ENCODE results near the gene PRDM1. TPM values are rescaled to one million over a fixed set of nuclear protein-coding genes. Genes with fewer than 3 reads are reported as not detected.

The PRDM1 gene
- total RNA-seq, 1 donor from 2014 or later, result 19.6 TPM

- H3K27ac Mint-ChIP-seq (ENCODE audit: unreplicated experiment), result no peak overlapping the region
These were observed 34.9 kb upstream of the PRDM1 start for GRCh38 chr6:106051226-106051625.

GRCh38 chr6:106053484-106054205 lies 32.5 kb upstream of the PRDM1 start:
- TF ChIP-seq CTCF (IDR thresholded peaks at IDR 0.05; ENCODE audit: unreplicated experiment), result no peak
- Mint-ChIP-seq H3K27me3 (ENCODE audit: unreplicated experiment) (peaks cover 2% of the 10 kb centered on the region), H3K9me3 (ENCODE audit: unreplicated experiment) (no peaks in the 10 kb centered on the region), H3K4me3 (ENCODE audit: unreplicated experiment) (no peak overlapping the region), H3K27ac (ENCODE audit: unreplicated experiment) (no peak overlapping the region), H3K4me1 (ENCODE audit: unreplicated experiment) (peaks cover 14% of the 10 kb centered on the region), H3K36me3 (ENCODE audit: low read depth, unreplicated experiment) (no peaks in the 10 kb centered on the region)
- no peak for DNase-seq (ENCODE audit: low spot score)

More at GRCh38 chr6:106051226-106051625, 34.9 kb upstream of the PRDM1 start:
- peaks cover 8% of the 10 kb centered on the region for H3K4me1 Mint-ChIP-seq (ENCODE audit: unreplicated experiment)
- no peak for DNase-seq (ENCODE audit: low spot score)
- H3K4me3 Mint-ChIP-seq (ENCODE audit: unreplicated experiment), result no peak overlapping the region
- H3K36me3 Mint-ChIP-seq (ENCODE audit: low read depth, unreplicated experiment), result no peaks in the 10 kb centered on the region
- H3K27me3 Mint-ChIP-seq (ENCODE audit: unreplicated experiment), result peaks cover 2% of the 10 kb centered on the region
- TF ChIP-seq CTCF (IDR thresholded peaks at IDR 0.05; ENCODE audit: unreplicated experiment), result no peak
- no peaks in the 10 kb centered on the region for H3K9me3 Mint-ChIP-seq (ENCODE audit: unreplicated experiment)

GRCh38 chr6:106055489-106055888 lies 30.6 kb upstream of the PRDM1 start:
- TF ChIP-seq CTCF (IDR thresholded peaks at IDR 0.05; ENCODE audit: unreplicated experiment), result no peak

GRCh38 chr6:106056060-106056745 lies 29.9 kb upstream of the PRDM1 start:
- TF ChIP-seq CTCF (IDR thresholded peaks at IDR 0.05; ENCODE audit: unreplicated experiment), result no peak
- Mint-ChIP-seq H3K27me3 (ENCODE audit: unreplicated experiment) (peaks cover 2% of the 10 kb centered on the region), H3K9me3 (ENCODE audit: unreplicated experiment) (no peaks in the 10 kb centered on the region), H3K4me3 (ENCODE audit: unreplicated experiment) (no peak overlapping the region), H3K27ac (ENCODE audit: unreplicated experiment) (no peak overlapping the region), H3K4me1 (ENCODE audit: unreplicated experiment) (peaks cover 13% of the 10 kb centered on the region), H3K36me3 (ENCODE audit: low read depth, unreplicated experiment) (no peaks in the 10 kb centered on the region)
- no peak for DNase-seq (ENCODE audit: low spot score)

More at GRCh38 chr6:106055489-106055888, 30.6 kb upstream of the PRDM1 start:
- peaks cover 14% of the 10 kb centered on the region for H3K4me1 Mint-ChIP-seq (ENCODE audit: unreplicated experiment)
- H3K9me3 Mint-ChIP-seq (ENCODE audit: unreplicated experiment), result no peaks in the 10 kb centered on the region
- peaks cover 2% of the 10 kb centered on the region for H3K27me3 Mint-ChIP-seq (ENCODE audit: unreplicated experiment)
- no peak overlapping the region for H3K4me3 Mint-ChIP-seq (ENCODE audit: unreplicated experiment)
- H3K36me3 Mint-ChIP-seq (ENCODE audit: low read depth, unreplicated experiment), result no peaks in the 10 kb centered on the region
- H3K27ac Mint-ChIP-seq (ENCODE audit: unreplicated experiment), result no peak overlapping the region
- DNase-seq (ENCODE audit: low spot score), result no peak
